Natural killer cell (primary cell): ENCODE results near the gene TRMT10B. TPM values are rescaled to one million over a fixed set of nuclear protein-coding genes. Genes with fewer than 3 reads are reported as not detected.

Experiments used
- ATAC-seq, 3 donors: fragments of 150-1000 bp in 2 of 3; fragments of 200-7000 bp in 1 of 3; cut with Tn5 transposase; 1 replicate in 1 of 3; 2 replicates in 2 of 3; pipeline ENCODE4 v1.10.0; 2021; ENCODE audit warnings: mild to moderate bottlenecking in 2 of 3, moderate library complexity in 2 of 3
- DNase-seq, 2 donors: peaks; one replicate each; pipeline versions ENCODE4 v3.0.0 to v3.0.0-alpha.2; 2013 to 2021; ENCODE audit warnings: mixed read lengths in 1 of 2
- H3K27ac ChIP-seq: one replicate; pipeline ENCODE4 v1.5.1; 2013; ENCODE audit warnings: mild to moderate bottlenecking, low read length
- H3K27me3 ChIP-seq: one replicate; pipeline ENCODE4 v1.6.1; 2013; ENCODE audit warnings: low read length; ENCODE audit not compliant: control insufficient read depth, insufficient read depth
- H3K36me3 ChIP-seq: one replicate; pipeline ENCODE4 v1.6.1; 2013; ENCODE audit warnings: low read length; ENCODE audit not compliant: control insufficient read depth, insufficient read depth
- H3K4me1 ChIP-seq: one replicate; pipeline ENCODE4 v1.6.1; 2013; ENCODE audit warnings: low read length; ENCODE audit not compliant: control insufficient read depth, insufficient read depth
- H3K4me3 ChIP-seq: one replicate; pipeline ENCODE4 v1.5.1; 2013; ENCODE audit warnings: low read length
- H3K9me3 ChIP-seq: one replicate; pipeline ENCODE4 v1.6.1; 2013; ENCODE audit warnings: low read length; ENCODE audit not compliant: control insufficient read depth, insufficient read depth
- H3K27ac Mint-ChIP-seq, 2 donors: one replicate each; pipeline ENCODE4 v1.8.0; 2022; ENCODE audit warnings: mild to moderate bottlenecking in 2 of 2, mixed read lengths in 2 of 2, moderate library complexity in 1 of 2
- H3K27me3 Mint-ChIP-seq, 2 donors: one replicate each; pipeline ENCODE4 v1.8.0; 2022; ENCODE audit warnings: low read depth in 2 of 2, mixed read lengths in 2 of 2
- H3K36me3 Mint-ChIP-seq: one replicate; pipeline ENCODE4 v1.8.0; 2022; ENCODE audit warnings: mixed read lengths
- H3K4me1 Mint-ChIP-seq, 2 donors: one replicate each; pipeline ENCODE4 v1.8.0; 2022; ENCODE audit warnings: mixed read lengths in 2 of 2
- H3K4me3 Mint-ChIP-seq: one replicate; pipeline ENCODE4 v1.8.0; 2022; ENCODE audit warnings: mild to moderate bottlenecking, moderate library complexity, mixed read lengths
- H3K9me3 Mint-ChIP-seq, 2 donors: one replicate each; pipeline ENCODE4 v1.8.0; 2022; ENCODE audit warnings: mixed read lengths in 2 of 2
- CTCF ChIP-seq: fragments of 200-600 bp; IDR thresholded peaks from one replicate; pipeline ENCODE4 v1.8.0; 2022; ENCODE audit warnings: antibody characterized with exemption
- WGBS: methylation state at CpG from one replicate; pipeline ENCODE4 v1.1.7; 2013; ENCODE audit warnings: missing lambda C conversion rate; ENCODE audit not compliant: insufficient coverage; 5-methylcytosine and 5-hydroxymethylcytosine counted together
- intact Hi-C: fragments of 100-400 bp; cut with micrococcal nuclease; formaldehyde crosslinking; loops from one replicate; pipeline ENCODE4 v1.14.2; 2022
- total RNA-seq, 4 donors: library from RNA; stranded (reverse); fragments of 120-200 nt in 1 of 4; gene quantifications; one replicate each; pipeline versions ENCODE4 v1.2.3 to v1.2.4, GENCODE V29; 2013 to 2022

Gene TRMT10B, protein sequence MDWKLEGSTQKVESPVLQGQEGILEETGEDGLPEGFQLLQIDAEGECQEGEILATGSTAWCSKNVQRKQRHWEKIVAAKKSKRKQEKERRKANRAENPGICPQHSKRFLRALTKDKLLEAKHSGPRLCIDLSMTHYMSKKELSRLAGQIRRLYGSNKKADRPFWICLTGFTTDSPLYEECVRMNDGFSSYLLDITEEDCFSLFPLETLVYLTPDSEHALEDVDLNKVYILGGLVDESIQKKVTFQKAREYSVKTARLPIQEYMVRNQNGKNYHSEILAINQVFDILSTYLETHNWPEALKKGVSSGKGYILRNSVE
- 10 to 100 TPM; 13.2 to 15.4 (median 13.3) TPM for total RNA-seq
- 14.7 TPM for total RNA-seq (2013)

DNA sequence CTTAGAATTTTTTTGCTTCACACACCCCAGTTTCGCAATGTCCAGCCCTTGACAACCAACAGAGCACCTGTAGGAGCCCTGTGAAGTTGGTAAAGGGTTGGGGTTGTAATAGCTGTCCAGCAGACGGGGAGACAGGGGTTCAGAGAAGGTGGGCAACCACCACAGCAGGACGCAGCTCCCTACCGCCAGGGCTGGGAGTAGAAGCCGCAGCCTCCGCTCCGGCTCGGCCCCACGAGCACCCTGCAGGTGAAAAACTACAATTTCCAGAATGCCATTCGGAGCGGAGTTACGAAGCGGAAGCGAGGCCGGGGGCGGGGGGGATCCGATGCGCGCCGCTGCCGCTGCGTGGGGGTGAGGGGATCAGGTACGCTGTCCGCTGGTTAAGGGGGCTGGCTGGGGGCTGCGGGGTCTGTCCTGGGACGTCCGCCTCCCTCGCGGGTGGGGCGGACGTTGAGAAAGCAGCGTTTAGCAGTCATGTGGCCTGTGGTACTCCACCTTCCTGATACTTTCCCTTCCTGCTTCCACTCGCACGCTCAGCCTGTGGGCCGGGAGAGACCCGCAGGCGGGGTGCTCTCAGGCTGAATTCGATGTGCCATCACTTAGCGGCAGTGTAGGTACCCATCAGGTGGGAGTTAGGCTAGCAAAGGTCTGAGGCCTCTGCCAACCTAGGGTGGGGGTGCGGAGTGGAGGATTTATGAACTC, at the start of gene TRMT10B:
TSS of gene TRMT10B (plus strand) at position 317 of the 702 bp plus-strand sequence. CDS start 8,127 bp downstream, outside the sequence.
- H3K27me3 ChIP-seq = no peaks in the 10 kb centered on the region
- Mint-ChIP-seq H3K4me1 (peaks cover 11 to 33% of the 10 kb centered on the region in 2 donors), H3K9me3 (no peaks in the 10 kb centered on the region), H3K27me3 (no peaks in the 10 kb centered on the region), H3K36me3 (no peaks in the 10 kb centered on the region), H3K27ac (peak within 1 kb of the TSS; percentile 81 to 94), H3K4me3 (peak within 1 kb of the TSS; percentile 91)
- H3K4me3 ChIP-seq = peak within 1 kb of the TSS; percentile 89
- no peak for TF ChIP-seq CTCF
- H3K9me3 ChIP-seq = no peaks in the 10 kb centered on the region
- H3K27ac ChIP-seq = peak within 1 kb of the TSS; percentile 76
- intact Hi-C loops = no loop called here
- ATAC-seq = peak; percentile 90 to 96 (median 95)
- WGBS = 3% methylated on average over 39 of the region's 40 CpGs
- H3K36me3 ChIP-seq = no peaks in the 10 kb centered on the region
- H3K4me1 ChIP-seq = peaks cover 19% of the 10 kb centered on the region
- peak; percentile 55 to 84 for DNase-seq

GRCh38 chr9:37705787-37706186, 47.8 kb upstream of the TRMT10B start:
- intact Hi-C loops = no loop called here
- Mint-ChIP-seq H3K36me3 (no peaks in the 10 kb centered on the region), H3K9me3 (no peaks in the 10 kb centered on the region), H3K27me3 (peaks cover 14 to 30% of the 10 kb centered on the region in 2 donors), H3K4me3 (no peak overlapping the region), H3K4me1 (no peaks in the 10 kb centered on the region), H3K27ac (no peak overlapping the region)
- no peaks in the 10 kb centered on the region for H3K4me1 ChIP-seq
- no peak overlapping the region for H3K4me3 ChIP-seq
- no peak for DNase-seq
- H3K36me3 ChIP-seq = no peaks in the 10 kb centered on the region
- ATAC-seq = no peak
- TF ChIP-seq CTCF = no peak
- no peak overlapping the region for H3K27ac ChIP-seq
- no peaks in the 10 kb centered on the region for H3K9me3 ChIP-seq
- no peaks in the 10 kb centered on the region for H3K27me3 ChIP-seq
- WGBS = 93% methylated on average over 3 of the region's 3 CpGs

GRCh38 chr9:37706290-37706689, 47.3 kb upstream of the TRMT10B start:
- intact Hi-C loops = no loop called here

More at GRCh38 chr9:37706290-37706689, 47.3 kb upstream of the TRMT10B start:
- Histone ChIP-seq H3K9me3 (no peaks in the 10 kb centered on the region), H3K4me3 (no peak overlapping the region), H3K36me3 (no peaks in the 10 kb centered on the region), H3K27me3 (no peaks in the 10 kb centered on the region), H3K27ac (no peak overlapping the region), H3K4me1 (no peaks in the 10 kb centered on the region)
- Mint-ChIP-seq H3K4me1 (no peaks in the 10 kb centered on the region), H3K27ac (no peak overlapping the region), H3K36me3 (no peaks in the 10 kb centered on the region), H3K9me3 (no peaks in the 10 kb centered on the region), H3K27me3 (peaks cover 12 to 35% of the 10 kb centered on the region in 2 donors), H3K4me3 (no peak overlapping the region)
- no peak for DNase-seq
- no peak for TF ChIP-seq CTCF
- WGBS = 62% methylated on average over 2 of the region's 3 CpGs
- ATAC-seq = no peak
